ENCODE results near the gene NLGN1.

- TF ChIP-seq CTCF (IDR thresholded peaks at IDR 0.05) (no peak), EZH2phosphoT487 (IDR thresholded peaks at IDR 0.05) (no peak)
Observed at GRCh38 chr3:173618148-173618547, 220.6 kb downstream of the NLGN1 start.
